HUES6 (cell line): Measurements from ENCODE around the gene HSD17B11.
"Not testable (repeated sequence)": the region's sequence is repeated elsewhere in the genome, so short reads cannot be mapped to it uniquely, and the experiment has no call there.

Experiments used
- H3K27ac ChIP-seq: 2 replicates; pipeline ENCODE4 v1.7.0; 2013; ENCODE audit warnings: low read depth, mild to moderate bottlenecking, low read length, inconsistent platforms
- H3K27me3 ChIP-seq: 2 replicates; pipeline ENCODE4 v1.6.1; 2013; ENCODE audit warnings: low read length; ENCODE audit not compliant: control insufficient read depth, insufficient read depth
- H3K36me3 ChIP-seq: 2 replicates; pipeline ENCODE4 v1.6.1; 2013; ENCODE audit warnings: low read length; ENCODE audit not compliant: control insufficient read depth, insufficient read depth
- H3K4me1 ChIP-seq: 2 replicates; pipeline ENCODE4 v1.6.1; 2013; ENCODE audit warnings: low read length; ENCODE audit not compliant: control insufficient read depth, insufficient read depth
- H3K4me3 ChIP-seq: 2 replicates; pipeline ENCODE4 v1.5.1; 2013; ENCODE audit warnings: low read depth, low read length
- H3K9ac ChIP-seq: one replicate; pipeline ENCODE4 v1.6.1; 2013; ENCODE audit warnings: mild to moderate bottlenecking, low read length
- H3K9me3 ChIP-seq: 2 replicates; pipeline ENCODE4 v1.6.1; 2013; ENCODE audit warnings: low read depth, low read length; ENCODE audit not compliant: control insufficient read depth, insufficient read depth

Gene HSD17B11

GRCh38 chr4:87403732-87404131 lies 12.7 kb upstream of the HSD17B11 start:
- H3K9ac ChIP-seq, H3K4me3 ChIP-seq, H3K4me1 ChIP-seq, H3K27ac ChIP-seq, H3K36me3 ChIP-seq, H3K27me3 ChIP-seq: not testable (repeated sequence)
- peaks cover 21% of the 10 kb centered on the region for H3K9me3 ChIP-seq

- H3K4me1 ChIP-seq = no peaks in the 10 kb centered on the region
- no peak overlapping the region for H3K4me3 ChIP-seq
- no peaks in the 10 kb centered on the region for H3K36me3 ChIP-seq
- peaks cover 21% of the 10 kb centered on the region for H3K9me3 ChIP-seq
- no peak overlapping the region for H3K9ac ChIP-seq
- H3K27me3 ChIP-seq = no peaks in the 10 kb centered on the region
- H3K27ac ChIP-seq = no peak overlapping the region
These were observed 9.0 kb upstream of the HSD17B11 start for GRCh38 chr4:87399954-87400353.

GRCh38 chr4:87399148-87399547 lies 8.2 kb upstream of the HSD17B11 start:
- Histone ChIP-seq H3K4me1 (no peaks in the 10 kb centered on the region), H3K9me3 (peaks cover 21% of the 10 kb centered on the region), H3K27me3 (no peaks in the 10 kb centered on the region), H3K36me3 (no peaks in the 10 kb centered on the region), H3K27ac (no peak overlapping the region), H3K9ac (no peak overlapping the region), H3K4me3 (no peak overlapping the region)

GRCh38 chr4:87395851-87396250 lies 4.9 kb upstream of the HSD17B11 start:
- H3K9ac ChIP-seq, H3K4me1 ChIP-seq, H3K27me3 ChIP-seq: not testable (repeated sequence)

GRCh38 chr4:87395073-87395472 lies 4.1 kb upstream of the HSD17B11 start:
- not testable (repeated sequence) for H3K4me3 ChIP-seq, H3K36me3 ChIP-seq, H3K27ac ChIP-seq, H3K4me1 ChIP-seq, H3K9me3 ChIP-seq, H3K9ac ChIP-seq, H3K27me3 ChIP-seq

More at GRCh38 chr4:87395851-87396250, 4.9 kb upstream of the HSD17B11 start:
- H3K27ac ChIP-seq, H3K4me3 ChIP-seq, H3K9me3 ChIP-seq, H3K36me3 ChIP-seq: not testable (repeated sequence)

- H3K36me3 ChIP-seq = no peaks in the 10 kb centered on the region
- no peaks in the 10 kb centered on the region; the same call in 1 of the 2 replicates for H3K4me1 ChIP-seq
- peak overlapping the region; percentile 66; the same call in 1 of the 2 replicates for H3K4me3 ChIP-seq
- peaks cover 4% of the 10 kb centered on the region; the same call in 1 of the 2 replicates for H3K27me3 ChIP-seq
- peaks cover 8% of the 10 kb centered on the region; the same call in 1 of the 2 replicates for H3K9me3 ChIP-seq
- H3K27ac ChIP-seq = no peak overlapping the region
- no peak overlapping the region for H3K9ac ChIP-seq
These were observed 1.2 kb upstream of the HSD17B11 start for GRCh38 chr4:87392183-87392582.

GRCh38 chr4:87391576-87392054 lies 627 bp upstream of the HSD17B11 start:
- Histone ChIP-seq H3K4me1 (no peaks in the 10 kb centered on the region; the same call in 1 of the 2 replicates), H3K9me3 (peaks cover 8% of the 10 kb centered on the region; the same call in 1 of the 2 replicates), H3K9ac (peak overlapping the region; percentile 79), H3K36me3 (no peaks in the 10 kb centered on the region), H3K27me3 (peaks cover 4% of the 10 kb centered on the region; the same call in 1 of the 2 replicates), H3K27ac (no peak overlapping the region), H3K4me3 (peak overlapping the region; percentile 66)

- Histone ChIP-seq H3K27ac (0 out of 2 replicates have a peak overlapping the region, but pooled peaks have one; percentile 3), H3K4me1 (no peaks in the 10 kb centered on the region; the same call in 1 of the 2 replicates), H3K9me3 (peaks cover 8% of the 10 kb centered on the region; the same call in 1 of the 2 replicates), H3K4me3 (peak overlapping the region; percentile 66), H3K36me3 (no peaks in the 10 kb centered on the region), H3K9ac (peak overlapping the region; percentile 79), H3K27me3 (peaks cover 4% of the 10 kb centered on the region; the same call in 1 of the 2 replicates)
These were observed 467 bp downstream of the HSD17B11 start for GRCh38 chr4:87390551-87390890.

GRCh38 chr4:87390055-87390454 lies 933 bp downstream of the HSD17B11 start:
- H3K27me3 ChIP-seq, H3K9ac ChIP-seq, H3K36me3 ChIP-seq, H3K4me1 ChIP-seq, H3K27ac ChIP-seq, H3K9me3 ChIP-seq: not testable (repeated sequence)
- peak overlapping the region; percentile 66 for H3K4me3 ChIP-seq

GRCh38 chr4:87388901-87389300 lies 2.1 kb downstream of the HSD17B11 start:
- H3K4me1 ChIP-seq = no peaks in the 10 kb centered on the region; the same call in 1 of the 2 replicates

GRCh38 chr4:87387237-87387636 lies 3.8 kb downstream of the HSD17B11 start:
- no peak overlapping the region for H3K4me3 ChIP-seq
- no peak overlapping the region for H3K27ac ChIP-seq
- H3K27me3 ChIP-seq = peaks cover 2% of the 10 kb centered on the region; the same call in 1 of the 2 replicates
- H3K9ac ChIP-seq = no peak overlapping the region
- H3K4me1 ChIP-seq = no peaks in the 10 kb centered on the region; the same call in 1 of the 2 replicates
- H3K9me3 ChIP-seq = peaks cover 11% of the 10 kb centered on the region
- H3K36me3 ChIP-seq = no peaks in the 10 kb centered on the region

More at GRCh38 chr4:87388901-87389300, 2.1 kb downstream of the HSD17B11 start:
- H3K4me3 ChIP-seq = no peak overlapping the region
- H3K36me3 ChIP-seq = no peaks in the 10 kb centered on the region
- peaks cover 4% of the 10 kb centered on the region; the same call in 1 of the 2 replicates for H3K27me3 ChIP-seq
- H3K9me3 ChIP-seq = peaks cover 11% of the 10 kb centered on the region
- no peak overlapping the region for H3K9ac ChIP-seq
- H3K27ac ChIP-seq = no peak overlapping the region
